ENCODE measurements around the gene ITCH.

The ITCH gene

GRCh38 chr20:34549291-34549928 lies 186.3 kb downstream of the ITCH start:
- DNase-seq (ENCODE audit: low read depth in 2 of 2): no peak

GRCh38 chr20:34549929-34550305 lies 186.8 kb downstream of the ITCH start:
- no peak for DNase-seq (ENCODE audit: low read depth in 2 of 2)

- no peak for DNase-seq (ENCODE audit: low read depth in 2 of 2)
Observed at GRCh38 chr20:34552569-34552968, 189.5 kb downstream of the ITCH start.

- no peak for DNase-seq (ENCODE audit: low read depth in 2 of 2)
Observed at GRCh38 chr20:34553366-34553867, 190.3 kb downstream of the ITCH start.

GRCh38 chr20:34557936-34558319 lies 194.9 kb downstream of the ITCH start:
- no peak for DNase-seq (ENCODE audit: low read depth in 2 of 2)

GRCh38 chr20:34558320-34559218 lies 195.5 kb downstream of the ITCH start, which contains the start of gene MAP1LC3A:
Gene MAP1LC3A, plus strand, starts transcription at chr20:34558718. Its CDS starts 151 bp downstream, at chr20:34558869.
- peak; percentile 84 to 86 for DNase-seq (ENCODE audit: low read depth in 2 of 2)

GRCh38 chr20:34559311-34560140 lies 196.5 kb downstream of the ITCH start:
- no peak for DNase-seq (ENCODE audit: low read depth in 2 of 2)

- DNase-seq (ENCODE audit: low read depth in 2 of 2): no peak
Observed at GRCh38 chr20:34560141-34560523, 197.1 kb downstream of the ITCH start.

- no peak for DNase-seq (ENCODE audit: low read depth in 2 of 2)
Observed at GRCh38 chr20:34560614-34561013, 197.5 kb downstream of the ITCH start.
